Astrocyte of the spinal cord (primary cell): ENCODE results near the gene SERPINE1.

Experiments used
- DNase-seq: peaks from one replicate; pipeline ENCODE4 v3.0.0; 2011; ENCODE audit warnings: low read depth, low spot score
- H3K4me3 ChIP-seq: 2 replicates; pipeline ENCODE4 v1.5.1; 2011; ENCODE audit warnings: low read depth, mild to moderate bottlenecking, low read length, moderate library complexity
- CTCF ChIP-seq: IDR thresholded peaks from 2 replicates; pipeline ENCODE4 v1.5.1; 2012; ENCODE audit warnings: low read depth, mild to moderate bottlenecking, low read length, inconsistent platforms
- in situ Hi-C: cut with HindIII; loops from 2 replicates; pipeline ENCODE4 v1.10.0; 2017; ENCODE audit warnings: low sequenced_read_pairs

Gene SERPINE1

GRCh38 chr7:101126651-101127459, at the start of gene SERPINE1:
SERPINE1 (plus strand) TSS chr7:101127104; CDS start chr7:101128394, 1,290 bp downstream.
- peak; percentile 31 for TF ChIP-seq CTCF
- peak within 1 kb of the TSS; percentile 97 for H3K4me3 ChIP-seq
- DNase-seq: peak; percentile 99
- in situ Hi-C loops: no loop called here

GRCh38 chr7:101077303-101078086, 49.4 kb upstream of the SERPINE1 start:
- TF ChIP-seq CTCF: peak; percentile 97
- H3K4me3 ChIP-seq: no peak overlapping the region
- in situ Hi-C loops: no loop called here
- peak; percentile 72 for DNase-seq

- in situ Hi-C loops: no loop called here
- no peak for TF ChIP-seq CTCF
- no peak overlapping the region for H3K4me3 ChIP-seq
- DNase-seq: no peak
These were observed 45.5 kb upstream of the SERPINE1 start for GRCh38 chr7:101081432-101081831.

GRCh38 chr7:101084865-101085161, 42.1 kb upstream of the SERPINE1 start:
- in situ Hi-C loops: no loop called here
- H3K4me3 ChIP-seq: no peak overlapping the region
- TF ChIP-seq CTCF: no peak
- DNase-seq: no peak

- TF ChIP-seq CTCF: no peak
- peak; percentile 75 for DNase-seq
- in situ Hi-C loops: no loop called here
- H3K4me3 ChIP-seq: peak within 1 kb of the TSS; percentile 74
These were observed 41.5 kb upstream of the SERPINE1 start, which contains the start of gene TRIM56 for GRCh38 chr7:101085162-101085964. TRIM56 (plus strand) TSS chr7:101085481; CDS start chr7:101087313, 1,832 bp downstream.
